GM18909 (cell line): ENCODE results near the gene ARL6.
A peak's percentile ranks its signal among the peaks of the same experiment; 100 is the strongest.
"Not testable (repeated sequence)": the region's sequence is repeated elsewhere in the genome, so short reads cannot be mapped to it uniquely, and the experiment has no call there.

ENCODE experiments used
- ATAC-seq: cut with Tn5 transposase; IDR thresholded peaks from one replicate; pipeline ENCODE4 v1.9.1; 2021; ENCODE audit warnings: mild to moderate bottlenecking; ENCODE audit not compliant: unreplicated experiment, poor library complexity

Gene ARL6

GRCh38 chr3:97820780-97821179 is 56.2 kb downstream of the ARL6 start:
- no peak for ATAC-seq

- ATAC-seq = peak; percentile 60
Observed at GRCh38 chr3:97821287-97821773, 56.8 kb downstream of the ARL6 start.

- peak; percentile 99 for ATAC-seq
Observed at GRCh38 chr3:97821774-97822358, 57.3 kb downstream of the ARL6 start, which contains the start of gene CRYBG3. Gene CRYBG3 (plus strand): TSS chr3:97822011. CDS start chr3:97822207, 196 bp downstream.

- ATAC-seq = peak; percentile 25
Observed at GRCh38 chr3:97822359-97822775, 57.8 kb downstream of the ARL6 start.

- no peak for ATAC-seq
Observed at GRCh38 chr3:97823046-97824004, 58.8 kb downstream of the ARL6 start.

- ATAC-seq = no peak
Observed at GRCh38 chr3:97825101-97825500, 60.5 kb downstream of the ARL6 start.

- ATAC-seq = no peak
Observed at GRCh38 chr3:97827741-97828471, 63.3 kb downstream of the ARL6 start.

- no peak for ATAC-seq
Observed at GRCh38 chr3:97829198-97829597, 64.6 kb downstream of the ARL6 start.

- ATAC-seq = no peak
Observed at GRCh38 chr3:97830638-97831037, 66.1 kb downstream of the ARL6 start.

GRCh38 chr3:97831140-97831539 is 66.6 kb downstream of the ARL6 start:
- ATAC-seq = no peak

- not testable (repeated sequence) for ATAC-seq
Observed at GRCh38 chr3:97833184-97833583, 68.6 kb downstream of the ARL6 start.

- no peak for ATAC-seq
Observed at GRCh38 chr3:97835761-97836160, 71.2 kb downstream of the ARL6 start.

GRCh38 chr3:97838393-97838792 is 73.8 kb downstream of the ARL6 start:
- ATAC-seq = no peak

- ATAC-seq = no peak
Observed at GRCh38 chr3:97839944-97840343, 75.4 kb downstream of the ARL6 start.

GRCh38 chr3:97841304-97841703 is 76.7 kb downstream of the ARL6 start:
- no peak for ATAC-seq

- ATAC-seq = no peak
Observed at GRCh38 chr3:97841956-97842355, 77.4 kb downstream of the ARL6 start.

- no peak for ATAC-seq
Observed at GRCh38 chr3:97848779-97849178, 84.2 kb downstream of the ARL6 start.
